Measurements from ENCODE around the gene FAM83G. TPM values are rescaled to one million over a fixed set of nuclear protein-coding genes. Genes with fewer than 3 reads are reported as not detected.

Gene FAM83G
- total RNA-seq, 2 donors from 2014 or later, result 10.9 to 11.3 TPM

GRCh38 chr17:18951941-18952842 lies 52.4 kb downstream of the FAM83G start, which contains the start of gene SLC5A10:
Gene SLC5A10, plus strand, starts transcription at chr17:18952165. Its CDS starts 41 bp downstream, at chr17:18952206.
- H3K4me1 Mint-ChIP-seq (ENCODE audit: low read depth), result peaks cover 16% of the 10 kb centered on the region
- DNase-seq, result no peak
- no peak for ATAC-seq (replicated peaks in 1 of 2)
- H3K4me3 Mint-ChIP-seq, result no peak within 1 kb of the TSS
- peaks cover 0 to 1% of the 10 kb centered on the region in 2 donors for H3K36me3 Mint-ChIP-seq (ENCODE audit: insufficient read depth in 2 of 2)
- no peak within 1 kb of the TSS for H3K27ac Mint-ChIP-seq
- no peaks in the 10 kb centered on the region for H3K9me3 Mint-ChIP-seq
- no peaks in the 10 kb centered on the region for H3K27me3 Mint-ChIP-seq (ENCODE audit: low read depth)

GRCh38 chr17:18950944-18951905 lies 53.3 kb downstream of the FAM83G start:
- no peak overlapping the region for H3K27ac Mint-ChIP-seq
- ATAC-seq (replicated peaks in 1 of 2), result no peak
- no peak overlapping the region for H3K4me3 Mint-ChIP-seq
- DNase-seq, result no peak
- H3K36me3 Mint-ChIP-seq (ENCODE audit: insufficient read depth in 2 of 2), result peaks cover 0 to 1% of the 10 kb centered on the region in 2 donors
- H3K4me1 Mint-ChIP-seq (ENCODE audit: low read depth), result peaks cover 16% of the 10 kb centered on the region
- no peaks in the 10 kb centered on the region for H3K27me3 Mint-ChIP-seq (ENCODE audit: low read depth)
- H3K9me3 Mint-ChIP-seq, result no peaks in the 10 kb centered on the region

- no peaks in the 10 kb centered on the region for H3K36me3 Mint-ChIP-seq (ENCODE audit: insufficient read depth in 2 of 2)
- H3K27ac Mint-ChIP-seq, result no peak overlapping the region
- no peak for DNase-seq
These were observed 54.2 kb downstream of the FAM83G start for GRCh38 chr17:18950346-18950745.

GRCh38 chr17:18949566-18949965 lies 55.0 kb downstream of the FAM83G start:
- Mint-ChIP-seq H3K36me3 (ENCODE audit: insufficient read depth in 2 of 2) (no peaks in the 10 kb centered on the region), H3K27me3 (ENCODE audit: low read depth) (no peaks in the 10 kb centered on the region)

More at GRCh38 chr17:18950346-18950745, 54.2 kb downstream of the FAM83G start:
- Mint-ChIP-seq H3K4me1 (ENCODE audit: low read depth) (peaks cover 11% of the 10 kb centered on the region), H3K27me3 (ENCODE audit: low read depth) (no peaks in the 10 kb centered on the region), H3K9me3 (no peaks in the 10 kb centered on the region), H3K4me3 (no peak overlapping the region)
- no peak for ATAC-seq (replicated peaks in 1 of 2)

GRCh38 chr17:18948476-18949006 lies 56.0 kb downstream of the FAM83G start:
- no peak for ATAC-seq (replicated peaks in 1 of 2)
- H3K36me3 Mint-ChIP-seq (ENCODE audit: insufficient read depth in 2 of 2), result no peaks in the 10 kb centered on the region
- no peaks in the 10 kb centered on the region for H3K4me1 Mint-ChIP-seq (ENCODE audit: low read depth)
- no peak overlapping the region for H3K4me3 Mint-ChIP-seq
- no peaks in the 10 kb centered on the region for H3K9me3 Mint-ChIP-seq
- no peak overlapping the region for H3K27ac Mint-ChIP-seq
- no peak for DNase-seq
- no peaks in the 10 kb centered on the region for H3K27me3 Mint-ChIP-seq (ENCODE audit: low read depth)

More at GRCh38 chr17:18949566-18949965, 55.0 kb downstream of the FAM83G start:
- H3K4me3 Mint-ChIP-seq, result no peak overlapping the region
- no peaks in the 10 kb centered on the region for H3K9me3 Mint-ChIP-seq
- H3K27ac Mint-ChIP-seq, result no peak overlapping the region
- no peak for DNase-seq
- no peak for ATAC-seq (replicated peaks in 1 of 2)
- H3K4me1 Mint-ChIP-seq (ENCODE audit: low read depth), result peaks cover 8% of the 10 kb centered on the region

- Mint-ChIP-seq H3K9me3 (no peaks in the 10 kb centered on the region), H3K4me3 (no peak overlapping the region), H3K27ac (no peak overlapping the region), H3K36me3 (ENCODE audit: insufficient read depth in 2 of 2) (no peaks in the 10 kb centered on the region), H3K27me3 (ENCODE audit: low read depth) (no peaks in the 10 kb centered on the region), H3K4me1 (ENCODE audit: low read depth) (no peaks in the 10 kb centered on the region)
- ATAC-seq (replicated peaks in 1 of 2), result no peak
- DNase-seq, result no peak
These were observed 56.7 kb downstream of the FAM83G start for GRCh38 chr17:18947866-18948265.

GRCh38 chr17:18946536-18946935 lies 58.0 kb downstream of the FAM83G start:
- H3K4me3 Mint-ChIP-seq, result no peak overlapping the region
- no peak for DNase-seq
- no peak for ATAC-seq (replicated peaks in 1 of 2)
- no peaks in the 10 kb centered on the region for H3K9me3 Mint-ChIP-seq
- H3K4me1 Mint-ChIP-seq (ENCODE audit: low read depth), result no peaks in the 10 kb centered on the region
- H3K27me3 Mint-ChIP-seq (ENCODE audit: low read depth), result no peaks in the 10 kb centered on the region
- no peak overlapping the region for H3K27ac Mint-ChIP-seq
- no peaks in the 10 kb centered on the region for H3K36me3 Mint-ChIP-seq (ENCODE audit: insufficient read depth in 2 of 2)

GRCh38 chr17:18944646-18945045 lies 59.9 kb downstream of the FAM83G start:
- no peaks in the 10 kb centered on the region for H3K36me3 Mint-ChIP-seq (ENCODE audit: insufficient read depth in 2 of 2)
- no peak overlapping the region for H3K27ac Mint-ChIP-seq
- no peaks in the 10 kb centered on the region for H3K4me1 Mint-ChIP-seq (ENCODE audit: low read depth)
- no peak for ATAC-seq (replicated peaks in 1 of 2)
- H3K27me3 Mint-ChIP-seq (ENCODE audit: low read depth), result no peaks in the 10 kb centered on the region
- H3K4me3 Mint-ChIP-seq, result no peak overlapping the region
- no peaks in the 10 kb centered on the region for H3K9me3 Mint-ChIP-seq
- no peak for DNase-seq

GRCh38 chr17:18938692-18939023 lies 65.9 kb downstream of the FAM83G start:
- H3K27me3 Mint-ChIP-seq (ENCODE audit: low read depth), result no peaks in the 10 kb centered on the region

GRCh38 chr17:18937981-18938691 lies 66.4 kb downstream of the FAM83G start:
- no peak overlapping the region for H3K4me3 Mint-ChIP-seq
- no peak overlapping the region for H3K27ac Mint-ChIP-seq
- DNase-seq, result no peak

More at GRCh38 chr17:18938692-18939023, 65.9 kb downstream of the FAM83G start:
- Mint-ChIP-seq H3K36me3 (ENCODE audit: insufficient read depth in 2 of 2) (no peaks in the 10 kb centered on the region), H3K4me1 (ENCODE audit: low read depth) (peaks cover 3% of the 10 kb centered on the region), H3K4me3 (no peak overlapping the region), H3K27ac (no peak overlapping the region), H3K9me3 (no peaks in the 10 kb centered on the region)
- no peak for DNase-seq
- no peak for ATAC-seq (replicated peaks in 1 of 2)

GRCh38 chr17:18933102-18934058 lies 71.2 kb downstream of the FAM83G start:
- DNase-seq (no peak), ATAC-seq (replicated peaks in 1 of 2) (peak; percentile 50 to 59)
- peak overlapping the region; percentile 85 for H3K27ac Mint-ChIP-seq
- H3K27me3 Mint-ChIP-seq (ENCODE audit: low read depth), result no peaks in the 10 kb centered on the region
- peaks cover 25% of the 10 kb centered on the region for H3K4me1 Mint-ChIP-seq (ENCODE audit: low read depth)
- no peaks in the 10 kb centered on the region for H3K9me3 Mint-ChIP-seq
- H3K36me3 Mint-ChIP-seq (ENCODE audit: insufficient read depth in 2 of 2), result peaks cover 1 to 8% of the 10 kb centered on the region in 2 donors
- peak overlapping the region in 1 of 2 donors; percentile 37 for H3K4me3 Mint-ChIP-seq

More at GRCh38 chr17:18937981-18938691, 66.4 kb downstream of the FAM83G start:
- H3K36me3 Mint-ChIP-seq (ENCODE audit: insufficient read depth in 2 of 2), result no peaks in the 10 kb centered on the region
- H3K9me3 Mint-ChIP-seq, result no peaks in the 10 kb centered on the region
- ATAC-seq (replicated peaks in 1 of 2), result no peak
- peaks cover 8% of the 10 kb centered on the region for H3K4me1 Mint-ChIP-seq (ENCODE audit: low read depth)
- no peaks in the 10 kb centered on the region for H3K27me3 Mint-ChIP-seq (ENCODE audit: low read depth)

All from activated T-cell treated with anti-CD3 and anti-CD28 coated beads, Interleukin-2, amount 50 U/mL, for 72 hours (primary cell).